Measurements from ENCODE around the gene PTPN7.

- TF ChIP-seq POLR2AphosphoS5 (IDR thresholded peaks at IDR 0.05; ENCODE audit: low read depth, low read length) (no peak), CTCF (IDR thresholded peaks at IDR 0.05) (peak; percentile 18)
These were observed 29.7 kb upstream of the PTPN7 start for GRCh38 chr1:202189918-202190715.

Data from Panc1 (cell line).